ENCODE data around the gene SDK2.

The SDK2 gene

DNA sequence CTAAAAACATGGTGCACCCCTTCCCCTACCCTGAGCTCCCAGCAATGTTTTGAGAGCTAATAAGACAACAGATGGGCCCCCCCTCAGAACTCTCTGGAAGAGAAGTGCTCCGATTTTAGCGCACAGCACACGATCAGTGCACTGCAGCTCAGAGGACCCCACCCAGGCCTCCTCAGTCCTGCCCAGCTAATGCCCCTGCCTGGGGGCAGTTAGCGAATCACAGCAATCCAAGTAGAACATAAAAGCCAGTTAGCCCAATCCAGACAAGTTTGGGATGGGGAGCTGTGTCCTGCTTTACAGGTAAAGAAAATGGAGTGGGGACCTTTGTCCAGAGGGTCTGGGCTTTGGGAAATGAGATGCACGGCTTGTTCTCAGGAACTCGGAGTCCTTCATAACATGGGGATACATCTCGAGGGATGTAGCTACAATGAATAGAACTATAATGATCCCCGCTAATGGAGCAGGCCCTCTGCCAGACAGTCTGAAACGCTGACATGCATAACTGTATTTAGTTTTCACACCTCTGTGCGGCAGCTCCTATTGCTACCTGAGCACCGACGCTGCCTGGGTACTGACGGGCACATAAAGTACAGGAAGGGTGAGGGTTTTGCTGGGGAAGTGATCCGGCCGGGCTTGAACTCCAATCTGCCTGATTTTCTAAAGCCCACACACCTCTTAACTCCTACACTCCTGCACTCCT lies 302.7 kb downstream of the SDK2 start:
- CTCF ChIA-PET: interaction anchor here (0.9 kb wide), 1 partner anchor 31 kb away, joined by 3 read pairs; no protein-coding TSS in a partner anchor

GRCh38 chr17:73340093-73340596 lies 304.1 kb downstream of the SDK2 start:
- POLR2A ChIA-PET: interaction anchor here (1.0 kb wide), 1 partner anchor 29 kb away, joined by 3 read pairs; no protein-coding TSS in a partner anchor
- DNase-seq (ENCODE audit: extremely low spot score): no peak
- CTCF ChIA-PET: no interaction called here
- TF ChIP-seq BHLHE40 (IDR thresholded peaks at IDR 0.05; ENCODE audit: borderline replicate concordance) (no peak), FOXM1 (IDR thresholded peaks at IDR 0.05; ENCODE audit: borderline replicate concordance) (no peak), NFRKB (IDR thresholded peaks at IDR 0.05) (no peak), SUZ12 (IDR thresholded peaks at IDR 0.05) (no peak), HDGF (IDR thresholded peaks at IDR 0.05; ENCODE audit: borderline replicate concordance) (no peak), ARNT (IDR thresholded peaks at IDR 0.05) (no peak), L3MBTL2 (conservative IDR thresholded peaks at IDR 0.05) (no peak), ZNF384 (IDR thresholded peaks at IDR 0.05) (no peak), CTBP1 (IDR thresholded peaks at IDR 0.05; ENCODE audit: borderline replicate concordance) (no peak), LEF1 (IDR thresholded peaks at IDR 0.05; ENCODE audit: borderline replicate concordance) (no peak), ELF4 (IDR thresholded peaks at IDR 0.05) (no peak), FOXA1 (IDR thresholded peaks at IDR 0.05) (no peak), FOXK2 (IDR thresholded peaks at IDR 0.05) (no peak)
- TF ChIP-seq, protein P1, sequence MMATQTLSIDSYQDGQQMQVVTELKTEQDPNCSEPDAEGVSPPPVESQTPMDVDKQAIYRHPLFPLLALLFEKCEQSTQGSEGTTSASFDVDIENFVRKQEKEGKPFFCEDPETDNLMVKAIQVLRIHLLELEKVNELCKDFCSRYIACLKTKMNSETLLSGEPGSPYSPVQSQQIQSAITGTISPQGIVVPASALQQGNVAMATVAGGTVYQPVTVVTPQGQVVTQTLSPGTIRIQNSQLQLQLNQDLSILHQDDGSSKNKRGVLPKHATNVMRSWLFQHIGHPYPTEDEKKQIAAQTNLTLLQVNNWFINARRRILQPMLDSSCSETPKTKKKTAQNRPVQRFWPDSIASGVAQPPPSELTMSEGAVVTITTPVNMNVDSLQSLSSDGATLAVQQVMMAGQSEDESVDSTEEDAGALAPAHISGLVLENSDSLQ (IDR thresholded peaks at IDR 0.05): no peak

More for the DNA sequence above, 302.7 kb downstream of the SDK2 start:
- TF ChIP-seq ELF4 (IDR thresholded peaks at IDR 0.05) (no peak), BHLHE40 (IDR thresholded peaks at IDR 0.05; ENCODE audit: borderline replicate concordance) (no peak), ZNF384 (IDR thresholded peaks at IDR 0.05) (no peak), TARDBP (IDR thresholded peaks at IDR 0.05) (no peak), L3MBTL2 (conservative IDR thresholded peaks at IDR 0.05) (no peak), HDGF (IDR thresholded peaks at IDR 0.05; ENCODE audit: borderline replicate concordance) (no peak)
- TF ChIP-seq, protein P1 (IDR thresholded peaks at IDR 0.05): no peak
- no peak for DNase-seq (ENCODE audit: extremely low spot score)
- POLR2A ChIA-PET: interaction anchor here (0.8 to 1.3 kb wide), 2 partner anchors 29 to 31 kb away, joined by 3 to 4 read pairs; partner anchors contain the start of gene CDC42EP4

GRCh38 chr17:73338566-73339197 lies 305.6 kb downstream of the SDK2 start:
- no peak for DNase-seq (ENCODE audit: extremely low spot score)
- POLR2A ChIA-PET: no interaction called here
- CTCF ChIA-PET: no interaction called here

GRCh38 chr17:73338050-73338521 lies 306.2 kb downstream of the SDK2 start:
- CTCF ChIA-PET: no interaction called here
- POLR2A ChIA-PET: no interaction called here
- DNase-seq (ENCODE audit: extremely low spot score): no peak
- TF ChIP-seq CTBP1 (IDR thresholded peaks at IDR 0.05; ENCODE audit: borderline replicate concordance) (no peak), L3MBTL2 (conservative IDR thresholded peaks at IDR 0.05) (no peak), FOXA1 (IDR thresholded peaks at IDR 0.05) (no peak), ARNT (IDR thresholded peaks at IDR 0.05) (no peak), FOXM1 (IDR thresholded peaks at IDR 0.05; ENCODE audit: borderline replicate concordance) (no peak), NFRKB (IDR thresholded peaks at IDR 0.05) (no peak), ZNF384 (IDR thresholded peaks at IDR 0.05) (no peak)

More at GRCh38 chr17:73338566-73339197, 305.6 kb downstream of the SDK2 start:
- TF ChIP-seq, protein P1 (IDR thresholded peaks at IDR 0.05): no peak
- no peak for TF ChIP-seq LEF1 (IDR thresholded peaks at IDR 0.05; ENCODE audit: borderline replicate concordance)
- no peak for TF ChIP-seq NFRKB (IDR thresholded peaks at IDR 0.05)
- no peak for TF ChIP-seq ZNF384 (IDR thresholded peaks at IDR 0.05)
- no peak for TF ChIP-seq L3MBTL2 (conservative IDR thresholded peaks at IDR 0.05)
- TF ChIP-seq HDGF (IDR thresholded peaks at IDR 0.05; ENCODE audit: borderline replicate concordance): no peak
- no peak for TF ChIP-seq FOXA1 (IDR thresholded peaks at IDR 0.05)
- TF ChIP-seq ELF4 (IDR thresholded peaks at IDR 0.05): no peak
- no peak for TF ChIP-seq FOXK2 (IDR thresholded peaks at IDR 0.05)
- TF ChIP-seq ARNT (IDR thresholded peaks at IDR 0.05): no peak
- no peak for TF ChIP-seq FOXM1 (IDR thresholded peaks at IDR 0.05; ENCODE audit: borderline replicate concordance)
- no peak for TF ChIP-seq BHLHE40 (IDR thresholded peaks at IDR 0.05; ENCODE audit: borderline replicate concordance)
- no peak for TF ChIP-seq CTBP1 (IDR thresholded peaks at IDR 0.05; ENCODE audit: borderline replicate concordance)
- no peak for TF ChIP-seq SP1 (IDR thresholded peaks at IDR 0.05)
- TF ChIP-seq SUZ12 (IDR thresholded peaks at IDR 0.05): no peak
- TF ChIP-seq TARDBP (IDR thresholded peaks at IDR 0.05): no peak

- ChIA-PET POLR2A (no interaction called here), CTCF (no interaction called here)
- TF ChIP-seq ZNF384 (IDR thresholded peaks at IDR 0.05): no peak
- DNase-seq (ENCODE audit: extremely low spot score): no peak
These were observed 306.9 kb downstream of the SDK2 start for GRCh38 chr17:73337330-73337710.
